HG03521 (cell line): ENCODE data around the gene SOST.

Source experiments
- ATAC-seq: cut with Tn5 transposase; IDR thresholded peaks from one replicate; pipeline ENCODE4 v1.9.1; 2021; ENCODE audit warnings: mild to moderate bottlenecking, moderate library complexity; ENCODE audit not compliant: unreplicated experiment

Gene SOST

DNA sequence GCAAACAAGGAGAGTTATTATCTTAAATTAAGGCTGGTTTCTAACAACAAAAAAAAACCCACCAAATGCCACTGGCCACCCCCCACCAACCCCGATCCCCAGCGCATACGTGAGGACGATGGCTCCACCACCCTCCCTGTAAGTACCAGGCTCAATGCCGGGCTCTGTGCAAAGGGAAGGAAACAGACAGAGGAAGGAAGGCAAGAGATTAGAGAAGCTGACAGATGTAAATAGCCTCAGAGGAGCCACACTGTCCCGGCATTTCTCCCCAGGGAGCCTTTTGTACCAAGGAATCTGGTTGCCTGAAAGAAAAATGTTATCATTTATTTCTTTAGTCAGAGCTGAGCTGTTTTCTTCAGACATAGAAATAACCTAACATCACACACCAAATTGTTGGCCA lies 13.1 kb downstream of the SOST start:
- ATAC-seq, result no peak

DNA sequence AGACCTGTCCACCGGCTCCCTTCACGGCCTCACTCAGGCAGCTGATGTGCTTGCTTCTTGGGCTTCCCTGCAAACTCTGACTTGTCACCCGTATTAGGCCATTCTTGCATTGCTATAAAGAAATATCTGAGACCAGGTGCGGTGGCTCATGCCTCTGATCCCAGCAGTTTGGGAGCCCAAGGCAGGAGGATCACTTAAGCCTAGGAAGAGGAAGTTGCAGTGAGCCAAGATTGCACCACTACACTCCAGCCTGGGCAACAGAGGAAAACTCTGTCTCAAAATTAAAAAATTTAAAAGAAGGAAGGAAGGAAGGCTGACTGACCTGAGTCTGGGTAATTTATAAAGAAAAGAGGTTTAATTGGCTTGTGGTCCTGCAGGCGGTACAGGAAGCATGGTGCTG lies 17.0 kb downstream of the SOST start:
- no peak for ATAC-seq

DNA sequence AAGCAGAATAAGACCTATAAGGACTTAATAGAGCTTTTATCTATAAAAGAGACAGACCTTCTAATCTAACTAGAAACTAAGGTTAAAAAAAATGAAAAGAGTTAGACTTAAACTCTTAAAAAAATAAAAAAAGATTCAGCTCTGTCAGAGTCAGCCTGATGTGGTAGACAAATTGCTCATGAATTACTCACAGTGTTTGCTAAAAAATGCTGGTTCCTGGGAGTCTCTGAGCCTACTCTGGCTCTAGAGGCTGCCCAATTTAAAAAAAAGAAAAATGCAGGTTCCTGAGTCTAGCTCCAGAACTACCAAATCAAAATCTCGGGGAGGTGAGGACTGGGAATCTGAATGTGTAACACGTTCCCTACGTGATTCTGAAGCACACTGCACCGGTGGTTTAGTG lies 18.1 kb downstream of the SOST start:
- no peak for ATAC-seq

DNA sequence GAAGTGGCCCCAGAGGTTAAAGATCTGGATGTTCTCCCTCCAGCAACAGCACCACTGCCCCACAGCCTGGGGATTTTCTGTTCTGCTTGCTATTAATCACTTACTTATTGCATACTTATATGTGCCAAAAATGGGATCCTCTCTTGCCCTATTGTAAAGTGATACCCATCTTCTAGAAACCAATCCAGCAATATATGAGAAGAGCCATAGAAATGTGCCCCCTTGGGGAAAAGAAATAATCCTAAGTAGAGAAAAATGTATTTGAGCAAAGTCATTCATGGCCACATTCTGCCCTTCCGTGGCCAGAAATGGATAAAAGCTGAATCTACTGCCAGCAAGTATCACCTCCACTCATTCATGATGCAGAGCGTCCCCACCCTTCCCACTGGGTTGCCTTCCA lies 20.9 kb downstream of the SOST start:
- no peak for ATAC-seq

DNA sequence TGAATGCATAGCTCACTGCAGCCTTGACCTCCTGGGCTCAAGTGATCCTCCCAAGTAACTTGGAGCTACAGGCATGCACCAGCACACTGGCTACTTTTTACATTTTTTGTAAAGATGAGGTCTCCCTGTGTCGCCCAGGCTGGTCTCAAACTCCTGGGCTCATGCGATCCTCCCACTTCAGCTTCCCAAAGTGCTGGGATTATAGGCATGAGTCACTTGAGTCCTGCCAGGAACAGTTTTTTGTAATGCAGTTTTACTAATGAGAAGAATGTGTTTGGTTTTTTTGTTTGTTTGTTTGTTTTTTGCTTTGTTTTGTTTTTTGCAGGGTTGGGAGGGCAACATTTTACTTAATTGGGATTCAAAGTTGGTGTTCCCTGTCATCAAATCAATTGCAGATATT lies 22.2 kb downstream of the SOST start:
- no peak for ATAC-seq

DNA sequence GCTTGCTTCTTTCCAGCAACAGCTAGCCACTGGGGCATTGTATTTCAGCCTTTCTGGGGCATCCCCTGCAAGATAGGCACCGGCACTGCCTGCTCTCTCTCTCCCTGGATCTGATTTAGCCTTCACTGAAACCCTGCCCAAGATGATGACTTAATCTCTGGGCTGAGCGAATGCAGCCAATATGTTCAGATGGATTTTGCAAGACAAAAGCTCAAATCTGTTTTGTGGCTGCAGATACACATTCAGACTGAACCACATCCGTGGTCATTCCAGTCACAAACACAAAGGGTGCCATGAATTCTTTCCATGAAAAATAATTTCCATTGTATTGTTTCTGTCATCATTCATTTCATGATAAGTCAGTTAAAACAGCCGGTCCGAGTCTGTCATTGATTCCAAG lies 24.2 kb downstream of the SOST start:
- no peak for ATAC-seq

DNA sequence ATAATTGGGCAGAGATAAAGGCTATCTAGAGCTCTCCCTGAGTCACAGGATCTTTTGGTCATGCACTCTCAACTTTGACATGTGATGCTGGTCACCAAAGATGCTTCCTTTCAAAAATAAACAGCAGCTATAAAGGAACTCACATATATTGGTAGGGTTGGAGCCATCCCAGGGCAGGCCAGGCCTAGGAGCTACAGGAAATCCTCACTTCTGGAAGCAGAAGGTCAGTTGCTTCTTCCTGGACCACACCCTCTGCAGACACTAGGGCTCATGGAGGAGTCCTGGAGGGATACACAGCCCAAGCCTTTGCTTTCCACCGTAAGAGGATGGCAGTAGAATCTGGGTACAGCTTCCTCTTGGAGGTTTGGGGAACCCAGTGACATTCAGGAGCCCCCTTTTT lies 24.6 kb downstream of the SOST start:
- no peak for ATAC-seq

DNA sequence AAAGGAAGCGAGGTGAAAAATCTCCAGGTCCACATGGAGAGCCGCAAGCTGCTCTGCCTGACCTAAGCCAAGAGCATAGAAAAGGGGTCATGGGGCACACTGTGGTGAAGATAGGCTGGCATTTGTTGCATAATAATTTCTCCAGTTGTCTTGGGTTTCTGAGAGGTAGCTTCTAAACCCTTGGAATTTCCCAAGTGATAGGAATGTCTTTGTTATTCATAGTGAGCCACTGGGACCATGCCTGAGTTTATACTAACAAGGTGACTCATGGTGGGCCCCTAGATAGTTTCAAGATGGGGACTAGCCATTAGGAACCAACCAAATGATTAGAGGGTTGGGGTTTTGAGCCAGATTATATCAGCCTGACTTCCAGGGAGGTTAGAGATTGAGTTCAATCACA lies 25.6 kb downstream of the SOST start:
- ATAC-seq, result no peak

DNA sequence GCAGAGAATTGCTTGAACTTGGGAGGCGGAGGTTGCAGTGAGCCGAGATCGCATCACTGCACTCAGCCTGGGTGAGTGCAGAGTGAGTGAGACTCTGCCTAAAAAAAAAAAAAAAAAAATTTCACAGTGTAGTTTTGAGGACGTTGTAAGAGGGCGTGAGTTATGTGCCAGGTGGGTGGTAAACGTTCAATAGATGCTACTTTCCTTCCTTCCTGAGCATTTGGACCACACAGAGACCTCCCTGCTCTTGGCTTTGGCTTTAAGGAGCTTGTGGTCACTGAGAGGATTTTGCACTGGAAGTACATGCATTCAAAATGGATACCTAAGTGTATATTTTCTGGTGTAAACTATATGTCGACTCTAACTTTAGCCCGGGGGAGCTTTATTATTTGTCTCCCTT lies 30.5 kb downstream of the SOST start:
- ATAC-seq, result no peak

DNA sequence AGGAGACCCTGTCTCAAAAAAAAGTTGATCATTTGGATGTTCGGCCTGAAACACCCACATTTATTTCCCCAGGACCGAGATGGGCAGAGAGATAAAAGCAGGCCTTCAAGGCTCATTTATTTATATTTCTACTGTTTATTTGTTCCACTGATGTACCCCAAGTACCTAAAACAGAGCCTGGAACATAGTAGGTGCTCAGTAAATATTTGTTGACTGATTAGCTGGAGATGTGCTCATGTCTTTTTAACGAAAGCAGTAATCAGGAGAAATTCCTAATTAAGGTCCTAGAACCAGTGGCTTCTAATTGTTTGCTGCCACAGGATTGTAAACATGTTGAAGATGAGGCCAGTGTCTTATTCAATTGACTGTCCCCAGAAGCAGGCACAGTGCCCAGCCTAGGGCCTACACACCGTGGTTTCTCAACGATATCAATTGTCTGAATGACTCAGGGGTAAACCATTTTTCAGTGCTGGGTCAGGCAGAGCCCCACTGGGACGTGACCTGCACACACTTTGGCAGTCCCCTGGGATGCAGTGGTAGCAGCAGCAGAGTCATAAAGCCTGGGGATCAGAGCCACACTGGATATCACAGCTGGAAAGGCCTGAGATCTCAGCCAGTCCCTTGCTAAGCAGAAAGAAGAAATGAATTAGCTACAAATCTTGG lies 34.8 kb downstream of the SOST start:
- ATAC-seq, result no peak

DNA sequence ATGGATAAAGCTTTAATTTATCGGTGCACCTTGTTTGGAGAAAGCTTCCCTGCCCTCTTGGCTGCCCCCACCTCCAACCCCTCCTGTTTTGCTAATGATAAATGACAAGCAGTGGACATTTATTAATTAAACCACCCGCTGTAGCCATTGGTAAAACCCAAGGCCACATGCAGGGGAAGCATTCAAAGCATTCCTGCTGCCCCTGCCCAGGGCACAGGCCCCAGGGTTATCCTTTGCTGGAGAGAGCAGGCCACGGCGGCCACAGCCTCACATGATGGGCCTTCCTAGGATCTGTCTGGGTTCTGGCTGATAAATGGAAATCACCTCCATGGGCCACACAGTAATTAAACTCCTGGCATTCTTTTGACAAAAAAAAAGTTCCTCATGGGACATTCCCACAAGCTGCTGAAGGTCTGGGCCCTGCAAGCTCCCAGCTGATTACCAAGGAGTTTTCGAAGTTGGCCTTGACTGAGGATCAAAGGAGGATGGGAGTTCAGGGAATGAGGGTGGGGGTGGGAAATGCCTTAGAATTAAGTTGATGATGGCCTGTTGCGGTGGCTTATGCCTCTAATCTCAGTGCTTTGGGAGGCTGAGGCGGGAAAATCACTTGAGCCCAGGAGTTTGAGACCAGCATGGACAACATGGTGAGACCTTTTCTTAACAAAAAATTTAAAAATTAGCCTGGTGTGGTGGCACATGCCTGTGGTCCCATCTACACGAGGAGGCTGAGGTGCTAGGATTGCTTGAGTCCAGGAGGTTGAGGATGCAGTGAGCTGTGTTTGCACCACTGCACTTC lies 35.5 kb downstream of the SOST start:
- ATAC-seq, result no peak

DNA sequence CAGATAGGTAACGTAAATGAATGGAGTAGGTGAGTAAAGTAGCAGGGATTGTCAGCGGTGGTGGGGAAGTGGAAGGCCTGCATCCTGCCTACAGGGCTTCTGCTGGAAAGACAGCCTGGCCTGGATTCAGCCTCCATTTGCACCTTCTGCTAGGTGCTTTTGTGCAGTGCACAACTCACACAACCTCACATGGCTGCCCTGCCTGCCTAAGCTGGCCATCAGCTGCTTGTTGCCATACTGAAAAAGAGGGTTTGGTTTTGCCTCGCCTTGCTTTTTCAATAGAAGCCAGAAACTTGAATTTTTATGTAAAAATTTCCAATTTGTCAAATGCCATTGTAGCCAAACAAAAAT lies 36.3 kb downstream of the SOST start:
- no peak for ATAC-seq

DNA sequence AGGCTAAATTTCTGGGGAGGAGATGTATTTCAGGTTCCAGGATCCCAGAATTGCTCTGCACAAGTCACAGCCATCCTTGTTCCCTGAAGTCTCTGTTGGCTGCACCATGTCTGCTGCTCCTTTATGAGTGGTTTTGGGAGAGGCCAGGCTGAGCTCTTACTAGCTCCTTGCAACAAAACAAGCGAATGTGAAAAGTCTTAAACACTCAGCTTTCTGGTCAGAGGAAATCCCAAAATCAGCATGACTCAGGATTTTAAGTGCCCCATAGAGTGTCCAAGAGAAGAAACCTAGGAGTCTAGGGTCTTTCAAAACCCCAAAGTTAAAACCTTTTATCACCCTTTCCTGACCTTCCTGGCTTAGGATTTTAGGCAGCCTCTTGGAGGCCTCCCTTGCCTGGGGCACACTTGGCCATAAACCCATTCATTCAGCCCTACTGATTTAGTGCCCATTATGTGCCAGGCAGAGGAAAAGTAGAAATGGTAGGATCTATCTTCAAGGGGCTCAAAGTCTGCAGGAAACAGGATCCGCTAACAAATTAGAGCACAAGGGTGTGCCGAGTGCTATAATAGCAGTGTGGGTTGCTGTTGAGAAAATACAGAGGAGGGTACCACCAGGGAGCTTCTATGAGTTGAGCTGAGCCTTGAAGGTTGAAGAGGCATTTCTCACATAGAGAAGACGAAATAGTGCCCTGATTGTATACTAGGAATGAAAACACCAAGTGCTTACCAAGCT lies 36.9 kb downstream of the SOST start:
- ATAC-seq, result no peak

DNA sequence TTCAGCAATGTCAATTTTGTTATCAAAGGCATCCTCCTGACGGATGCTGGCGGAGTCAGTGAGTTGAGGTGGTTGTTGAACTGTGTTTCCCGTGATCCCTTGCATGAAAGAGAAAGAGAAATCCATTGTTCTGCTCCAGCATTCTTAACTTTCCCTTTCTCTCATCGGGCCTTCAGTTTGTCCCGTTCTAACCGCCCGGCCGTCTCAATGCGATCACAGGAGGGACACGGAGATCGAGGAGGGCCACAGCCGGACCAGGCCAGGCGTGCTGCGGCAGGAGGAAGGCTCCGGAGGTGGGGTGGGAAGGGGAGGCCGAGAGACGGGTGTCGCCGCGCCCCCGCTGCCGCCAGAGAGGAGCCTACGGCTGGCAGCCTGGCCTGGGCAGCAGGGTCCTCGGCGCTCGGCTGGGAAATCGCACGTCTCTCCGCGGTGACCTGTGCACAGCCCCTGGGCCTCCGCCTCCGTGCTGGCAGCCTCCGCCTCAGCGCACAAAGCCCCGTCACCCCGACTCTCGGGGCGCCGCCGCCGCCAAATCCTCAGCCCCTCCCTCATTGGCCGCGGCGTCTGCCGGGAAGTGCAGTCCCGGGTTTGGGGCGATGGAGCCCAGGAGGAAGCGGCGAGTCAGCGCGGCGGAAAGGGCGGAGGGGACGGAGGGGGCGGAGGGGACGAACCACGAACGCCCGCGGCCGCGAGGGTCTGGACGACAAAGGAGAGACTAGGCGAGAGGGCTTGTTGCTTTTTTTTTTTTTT lies 38.1 kb downstream of the SOST start:
- peak; percentile 56 for ATAC-seq

DNA sequence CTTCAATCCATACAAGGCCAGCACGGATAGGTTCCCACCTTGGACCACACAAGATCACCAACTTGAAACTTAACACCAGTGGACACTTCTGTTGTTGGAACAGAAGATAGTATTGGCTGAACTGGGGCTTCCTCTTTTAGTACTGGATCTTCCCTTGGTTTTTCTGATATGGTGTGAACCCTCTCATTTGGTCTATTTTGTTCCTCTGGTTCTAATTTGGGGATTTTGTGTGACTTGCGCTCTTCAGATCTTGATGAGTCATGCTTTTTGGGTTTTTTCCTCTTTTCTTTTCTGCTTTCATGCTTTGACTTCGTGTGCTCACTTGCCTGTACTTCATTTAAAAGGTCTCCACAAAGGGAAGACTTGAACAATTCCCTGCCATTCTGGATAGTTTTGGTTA lies 39.0 kb downstream of the SOST start:
- no peak for ATAC-seq

DNA sequence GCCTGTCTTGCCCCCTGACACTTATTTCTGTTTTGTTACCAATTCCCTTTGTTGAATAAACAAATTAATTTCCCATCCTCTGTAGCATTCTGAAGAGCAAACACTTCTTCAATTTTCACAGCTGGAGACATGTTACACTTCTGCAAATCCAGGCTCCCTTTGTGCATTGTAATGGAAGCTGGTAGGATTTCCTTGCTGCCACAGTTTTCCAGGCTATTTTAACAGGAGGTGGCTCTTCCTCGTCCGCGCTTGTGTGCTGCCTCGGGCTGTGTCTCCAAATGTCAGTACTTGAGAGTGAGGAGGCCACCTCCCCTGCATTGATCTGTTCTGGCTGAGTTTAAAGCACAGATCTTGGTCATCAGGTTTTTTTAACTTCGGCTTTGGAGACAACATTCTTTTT lies 40.0 kb downstream of the SOST start:
- no peak for ATAC-seq

DNA sequence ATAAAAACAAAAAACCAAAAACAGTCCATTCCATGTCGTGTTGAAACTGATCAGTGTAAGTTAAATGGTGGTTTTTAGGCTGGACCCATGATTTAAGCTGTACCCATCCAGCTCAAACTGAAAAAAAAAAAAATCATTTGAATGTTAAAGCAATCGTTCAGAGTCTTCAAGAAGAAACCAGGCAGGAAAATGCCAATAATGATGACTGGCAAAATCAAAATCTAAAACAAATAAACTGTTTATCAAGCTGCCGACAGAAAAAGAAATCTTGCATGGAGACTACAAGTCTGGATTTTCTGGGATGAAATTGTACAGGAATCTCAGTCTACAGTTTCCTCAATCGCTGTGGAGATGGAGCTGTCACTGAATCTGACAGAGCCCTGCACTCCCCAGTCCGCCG lies 40.7 kb downstream of the SOST start:
- no peak for ATAC-seq

DNA sequence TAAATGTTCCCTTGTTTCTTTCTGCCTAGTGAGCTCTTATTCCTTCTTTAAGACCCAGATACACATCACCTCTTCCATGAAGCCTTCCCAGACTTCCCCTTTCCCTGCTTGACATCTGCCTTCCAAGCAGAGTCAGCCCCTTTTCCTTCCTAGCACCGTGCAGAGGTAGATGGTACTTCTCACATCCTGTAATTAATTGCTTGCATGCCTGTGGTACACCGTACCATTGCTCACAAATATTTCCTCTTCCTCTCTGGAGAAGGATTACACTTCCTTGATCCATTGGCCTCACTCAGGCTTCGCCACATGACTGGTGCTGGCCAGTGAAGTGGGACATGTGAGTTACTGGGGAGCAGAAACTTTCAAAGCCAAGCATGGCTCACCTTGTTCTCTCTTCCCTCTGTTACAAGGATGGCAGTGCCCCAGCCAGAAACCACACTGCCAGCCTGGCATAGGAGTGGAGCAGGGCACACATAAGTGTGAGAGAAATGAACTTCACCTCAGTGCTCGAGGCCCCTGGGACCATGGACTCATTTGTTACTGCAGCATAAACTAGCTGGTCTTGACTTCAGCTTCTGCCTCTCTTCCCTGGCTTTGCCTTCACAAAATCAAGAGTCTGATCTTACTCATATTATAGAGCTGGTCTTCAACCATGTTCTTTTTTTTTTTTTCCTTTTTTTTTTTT lies 44.0 kb downstream of the SOST start:
- no peak for ATAC-seq

DNA sequence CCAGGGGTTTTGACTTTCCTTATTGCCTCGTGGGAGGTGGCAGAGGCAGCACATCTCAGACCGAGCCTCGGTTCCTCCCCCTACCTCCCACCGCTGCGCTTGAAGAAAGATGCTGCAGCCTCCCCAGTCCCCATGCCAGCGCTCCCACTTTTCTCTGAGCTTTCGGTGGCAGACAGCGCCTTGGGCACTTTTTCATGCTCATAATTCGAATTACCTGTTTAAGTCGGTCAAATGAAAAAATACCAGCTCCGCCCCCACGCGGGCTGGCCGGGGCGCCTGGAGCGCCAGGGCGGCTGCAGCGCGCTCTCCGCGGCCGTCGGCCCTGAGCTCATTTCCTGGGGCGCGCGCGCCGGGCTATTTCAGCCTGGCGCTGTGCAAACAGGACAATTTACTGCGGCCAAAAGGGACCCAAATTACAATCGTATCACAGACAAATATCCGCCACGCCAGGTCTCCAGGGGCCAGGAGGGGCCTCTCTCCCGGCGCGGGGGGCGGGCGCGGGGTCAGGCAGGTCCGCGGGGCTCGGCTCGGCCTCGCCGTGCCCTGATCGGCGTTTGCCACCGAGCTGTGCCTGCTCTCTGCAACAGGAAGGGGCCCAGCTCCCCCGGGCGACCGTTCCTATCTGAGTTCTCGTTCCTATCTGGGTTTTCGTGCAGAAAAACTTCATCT lies 45.0 kb downstream of the SOST start:
- ATAC-seq, result no peak

DNA sequence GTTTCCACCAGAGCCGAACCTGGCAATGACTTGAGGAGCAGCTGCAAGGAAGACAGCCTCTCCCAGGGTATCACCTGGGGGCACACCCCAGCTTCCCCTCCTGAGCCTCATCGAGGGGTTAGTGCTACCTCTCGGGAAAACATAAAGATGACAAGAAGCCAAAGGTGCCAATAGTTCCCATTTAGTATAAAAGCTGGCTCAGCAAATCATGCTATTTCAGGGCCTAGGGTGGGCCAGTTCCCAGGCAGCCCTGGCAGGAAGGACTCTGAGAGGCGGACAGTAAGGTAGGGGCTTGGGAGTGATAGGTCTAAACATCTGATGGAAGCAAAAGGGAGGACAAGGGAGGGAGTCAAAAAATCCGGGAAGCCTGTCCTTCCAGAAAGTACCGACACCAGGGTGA lies 46.2 kb downstream of the SOST start:
- ATAC-seq, result no peak
